HepG2 (cell line): ENCODE results near the gene JAK1. TPM values are rescaled to one million over a fixed set of nuclear protein-coding genes. Genes with fewer than 3 reads are reported as not detected.
A peak's percentile ranks its signal among the peaks of the same experiment; 100 is the strongest.

Experiments
- ATAC-seq: fragments of 200-7000 bp; cut with Tn5 transposase; 3 replicates; pipeline ENCODE4 v1.9.1; 2020; ENCODE audit warnings: mild to moderate bottlenecking, moderate library complexity
- BruUV-seq: library from RNA; stranded (reverse); fragments of 400-500 nt; replicated peaks from 2 replicates; lab custom pipeline; 2021; lab: Mats Ljungman, UMichigan
- CTCF ChIA-PET: fragments of 300-600 bp; formaldehyde crosslinking; extraction: SDS; loops from one replicate; lab custom pipeline; 2021; ENCODE audit warnings: low total read pairs, inconsistent platforms, low intra/inter-chr PET ratio; lab: Yijun Ruan, JAX
- POLR2A ChIA-PET: fragments of 350-600 bp; sonication (Branson Sonifier 250); formaldehyde crosslinking; loops from one replicate; lab custom pipeline; 2020; ENCODE audit warnings: antibody characterized with exemption, inconsistent platforms; lab: Yijun Ruan, JAX
- DNase-seq: peaks from one replicate; pipeline ENCODE4 v3.0.0-alpha.2; 2015; ENCODE audit warnings: low spot score
- FAIRE-seq: peaks from 3 replicates; lab custom pipeline; 2011; peaks lifted over from hg19 to GRCh38; lab: Jason Lieb, UNC
- H2AFZ ChIP-seq: one replicate; pipeline ENCODE4 v1.6.1; 2011; ENCODE audit warnings: low read length, inconsistent platforms
- H3K27ac ChIP-seq: fragments of 300-600 bp; 3 replicates; pipeline ENCODE4 v1.8.0; 2011; ENCODE audit warnings: mixed run types, mild to moderate bottlenecking, mixed read lengths, low read length, inconsistent platforms; ENCODE audit not compliant: insufficient read depth; ENCODE audit errors: extremely low read length
- H3K27me3 ChIP-seq, 2 experiments: fragments of 200-600 bp in 1 of 2; 2 replicates in 1 of 2; 3 replicates in 1 of 2; pipeline versions ENCODE4 v1.6.0 to v1.8.0; 2011; ENCODE audit warnings: low read length in 2 of 2, mild to moderate bottlenecking in 2 of 2, moderate library complexity in 2 of 2, inconsistent platforms in 1 of 2; ENCODE audit not compliant: insufficient read depth in 2 of 2, control insufficient read depth in 1 of 2
- H3K36me3 ChIP-seq, 2 experiments: fragments of 200-600 bp in 1 of 2; replicated peaks in 1 of 2; 2 replicates in 1 of 2; 3 replicates in 1 of 2; pipeline versions ENCODE4 v1.5.1 to v1.8.0; 2011; ENCODE audit warnings: low read length in 2 of 2, inconsistent platforms in 1 of 2; ENCODE audit not compliant: insufficient read depth in 2 of 2, control insufficient read depth in 1 of 2
- H3K4me1 ChIP-seq: 2 replicates; pipeline ENCODE4 v1.5.1; 2012; ENCODE audit warnings: low read length, inconsistent platforms; ENCODE audit not compliant: insufficient read depth
- H3K4me2 ChIP-seq: 2 replicates; pipeline ENCODE4 v1.6.0; 2011; ENCODE audit warnings: low read depth, low read length, inconsistent platforms
- H3K4me3 ChIP-seq, 3 experiments: fragments of 200-600 bp in 1 of 3; sonication (generic), shearing (Covaris generic) in 1 of 3; replicated peaks in 1 of 3; 2 replicates each; pipeline ENCODE4 v1.5.1; 2011 to 2016; ENCODE audit warnings: low read length in 3 of 3, inconsistent platforms in 2 of 3, low read depth in 2 of 3, mild to moderate bottlenecking in 2 of 3, control low read depth in 1 of 3, mixed read lengths in 1 of 3; ENCODE audit not compliant: insufficient read depth in 1 of 3
- H3K79me2 ChIP-seq: one replicate; pipeline ENCODE4 v1.6.1; 2011; ENCODE audit warnings: low read length, inconsistent platforms; ENCODE audit not compliant: insufficient read depth
- H3K9ac ChIP-seq: 2 replicates; pipeline ENCODE4 v1.6.0; 2011; ENCODE audit warnings: mild to moderate bottlenecking, low read depth, low read length, inconsistent platforms; ENCODE audit not compliant: insufficient read depth
- H3K9me3 ChIP-seq: 2 replicates; pipeline ENCODE4 v1.5.1; 2012; ENCODE audit warnings: mild to moderate bottlenecking, low read length
- H4K20me1 ChIP-seq: 2 replicates; pipeline ENCODE4 v1.6.0; 2011; ENCODE audit warnings: inconsistent platforms, mild to moderate bottlenecking, low read length, moderate library complexity; ENCODE audit not compliant: insufficient read depth
- CBX2 ChIP-seq, 2 experiments: fragments of 200-600 bp in 1 of 2; sonication (generic); formaldehyde crosslinking in 1 of 2; IDR thresholded peaks; 2 replicates each; pipeline versions ENCODE4 v1.7.0 to v1.8.1; 2018 to 2022; ENCODE audit warnings: low read depth in 2 of 2, low read length in 1 of 2, mild to moderate bottlenecking in 1 of 2, missing genetic modification reagents in 1 of 2
- HNF4G ChIP-seq, 2 experiments: sonication (generic) in 1 of 2; formaldehyde crosslinking in 1 of 2; IDR thresholded peaks; 2 replicates each; pipeline versions ENCODE4 v1.4.0 to v1.6.1; 2011 to 2020; ENCODE audit warnings: borderline replicate concordance in 2 of 2, low read depth in 2 of 2, mild to moderate bottlenecking in 2 of 2, low read length in 1 of 2, missing genetic modification reagents in 1 of 2, moderate library complexity in 1 of 2
- JUND ChIP-seq: sonication (generic); formaldehyde crosslinking; IDR thresholded peaks from 2 replicates; pipeline ENCODE4 v1.8.0; 2022; ENCODE audit warnings: mild to moderate bottlenecking, missing genetic modification reagents
- U2AF2 ChIP-seq: fragments of 200-400 bp; formaldehyde crosslinking; IDR thresholded peaks from 2 replicates; pipeline ENCODE4 v1.6.1; 2017; ENCODE audit warnings: low read depth, mild to moderate bottlenecking, low read length
- ZNF234 ChIP-seq: sonication (generic); formaldehyde crosslinking; conservative IDR thresholded peaks from 2 replicates; pipeline ENCODE4 v1.5.1; 2020; ENCODE audit warnings: mild to moderate bottlenecking, missing genetic modification reagents
- WGBS: methylation state at CpG from one replicate; pipeline ENCODE4 v1.1.6; 2017; ENCODE audit warnings: low lambda C conversion rate; 5-methylcytosine and 5-hydroxymethylcytosine counted together
- in situ Hi-C: cut with HindIII; loops from 2 replicates; pipeline ENCODE4 v1.10.0; 2017; ENCODE audit warnings: low pct_unique_long_range_greater_than_20kb; ENCODE audit not compliant: extremely low pct_ligation_motif_present
- intact Hi-C: fragments of 100-400 bp; cut with micrococcal nuclease; formaldehyde crosslinking; loops from one replicate; pipeline ENCODE4 v1.10.0; 2022; ENCODE audit not compliant: unreplicated experiment
- polyA plus RNA-seq, 8 experiments: library from polyadenylated mRNA; depleted of rRNA in 3 of 8; stranded (reverse) in 7 of 8; unstranded in 1 of 8; fragments of >200 nt; fragmentation: Illumina TruSeq in 4 of 8; extraction: Trizol in 4 of 8; gene quantifications; 2 replicates each; pipeline versions ENCODE4 v1.2.1 to v1.2.3, GENCODE V29; 2011 to 2016; ENCODE audit warnings: low read depth in 4 of 8, missing spikeins in 1 of 8, mixed read lengths in 1 of 8; ENCODE audit not compliant: insufficient read depth in 1 of 8
- total RNA-seq, 5 experiments: library from RNA; depleted of rRNA; stranded (reverse); fragments of >200 nt; fragmentation: Illumina TruSeq; extraction: Trizol; gene quantifications; 2 replicates each; pipeline ENCODE4 v1.2.3, GENCODE V29; 2016; ENCODE audit warnings: low read depth in 1 of 5
- TF ChIP-seq, protein P1 (sequence below): IDR thresholded peaks from 2 replicates; pipeline ENCODE4 v1.6.1; 2016; ENCODE audit warnings: missing genetic modification reagents, missing compliant biosample characterization
- TF ChIP-seq, protein P2 (sequence below): sonication (generic); formaldehyde crosslinking; IDR thresholded peaks from 2 replicates; pipeline ENCODE4 v1.9.0; 2021; ENCODE audit warnings: mild to moderate bottlenecking, missing genetic modification reagents
- TF ChIP-seq, protein P3 (sequence below), 2 experiments: fragments of 450-650 bp in 1 of 2; sonication (generic) in 1 of 2; formaldehyde crosslinking; IDR thresholded peaks; 2 replicates each; pipeline versions ENCODE4 v1.5.0 to v1.8.0; 2020 to 2022; ENCODE audit warnings: mild to moderate bottlenecking in 1 of 2, missing genetic modification reagents in 1 of 2
- TF ChIP-seq, protein P4 (sequence below): sonication (generic); formaldehyde crosslinking; IDR thresholded peaks from 2 replicates; pipeline ENCODE4 v1.4.0; 2020; ENCODE audit warnings: mild to moderate bottlenecking, low read depth, missing genetic modification reagents
- TF ChIP-seq, protein P5 (sequence below): sonication (generic); formaldehyde crosslinking; IDR thresholded peaks from 2 replicates; pipeline ENCODE4 v1.8.0; 2022; ENCODE audit warnings: missing genetic modification reagents, mild to moderate bottlenecking, moderate library complexity, borderline replicate concordance

JAK1 gene
- total and polyA plus RNA-seq, 2 of the 13 experiments (the other 11 are each of a cell fraction or from before 2014, with no cell fraction given), result 23.9 to 42.4 TPM

DNA sequence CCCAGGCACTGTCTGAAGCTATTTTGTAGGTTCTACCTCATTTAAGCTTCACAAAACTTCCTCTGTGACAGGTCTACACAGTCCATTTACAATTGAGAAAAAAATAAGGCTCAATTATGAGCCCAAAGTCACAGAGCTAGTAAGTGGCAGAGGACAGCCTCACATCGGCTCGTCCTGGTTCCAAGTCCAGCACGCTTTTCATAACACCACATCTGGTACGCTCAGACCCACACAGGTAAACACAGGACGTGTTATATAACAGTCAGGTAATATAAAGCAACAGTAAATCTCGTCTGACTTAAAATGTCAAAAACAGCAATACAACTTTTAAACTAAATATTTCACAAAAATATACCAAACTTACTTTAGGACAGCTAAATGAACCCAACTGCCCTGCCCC is 13.1 kb downstream of the JAK1 start:
- in situ Hi-C loops, result no loop called here
- ATAC-seq, result peak; percentile 78
- CTCF ChIA-PET, result no interaction called here
- TF ChIP-seq, protein P1, sequence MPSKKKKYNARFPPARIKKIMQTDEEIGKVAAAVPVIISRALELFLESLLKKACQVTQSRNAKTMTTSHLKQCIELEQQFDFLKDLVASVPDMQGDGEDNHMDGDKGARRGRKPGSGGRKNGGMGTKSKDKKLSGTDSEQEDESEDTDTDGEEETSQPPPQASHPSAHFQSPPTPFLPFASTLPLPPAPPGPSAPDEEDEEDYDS (CRISPR knock-in tag), result no peak
- no peak for TF ChIP-seq HNF4G (IDR thresholded peaks at IDR 0.05; ENCODE audit: borderline replicate concordance, low read depth, low read length)
- TF ChIP-seq HNF4G (CRISPR knock-in tag; IDR thresholded peaks at IDR 0.05; ENCODE audit: borderline replicate concordance, low read depth), result peak; percentile 21; the same call in 1 of the 2 replicates
- no peak for TF ChIP-seq ZNF234
- TF ChIP-seq U2AF2, result no peak
- TF ChIP-seq, protein P2, sequence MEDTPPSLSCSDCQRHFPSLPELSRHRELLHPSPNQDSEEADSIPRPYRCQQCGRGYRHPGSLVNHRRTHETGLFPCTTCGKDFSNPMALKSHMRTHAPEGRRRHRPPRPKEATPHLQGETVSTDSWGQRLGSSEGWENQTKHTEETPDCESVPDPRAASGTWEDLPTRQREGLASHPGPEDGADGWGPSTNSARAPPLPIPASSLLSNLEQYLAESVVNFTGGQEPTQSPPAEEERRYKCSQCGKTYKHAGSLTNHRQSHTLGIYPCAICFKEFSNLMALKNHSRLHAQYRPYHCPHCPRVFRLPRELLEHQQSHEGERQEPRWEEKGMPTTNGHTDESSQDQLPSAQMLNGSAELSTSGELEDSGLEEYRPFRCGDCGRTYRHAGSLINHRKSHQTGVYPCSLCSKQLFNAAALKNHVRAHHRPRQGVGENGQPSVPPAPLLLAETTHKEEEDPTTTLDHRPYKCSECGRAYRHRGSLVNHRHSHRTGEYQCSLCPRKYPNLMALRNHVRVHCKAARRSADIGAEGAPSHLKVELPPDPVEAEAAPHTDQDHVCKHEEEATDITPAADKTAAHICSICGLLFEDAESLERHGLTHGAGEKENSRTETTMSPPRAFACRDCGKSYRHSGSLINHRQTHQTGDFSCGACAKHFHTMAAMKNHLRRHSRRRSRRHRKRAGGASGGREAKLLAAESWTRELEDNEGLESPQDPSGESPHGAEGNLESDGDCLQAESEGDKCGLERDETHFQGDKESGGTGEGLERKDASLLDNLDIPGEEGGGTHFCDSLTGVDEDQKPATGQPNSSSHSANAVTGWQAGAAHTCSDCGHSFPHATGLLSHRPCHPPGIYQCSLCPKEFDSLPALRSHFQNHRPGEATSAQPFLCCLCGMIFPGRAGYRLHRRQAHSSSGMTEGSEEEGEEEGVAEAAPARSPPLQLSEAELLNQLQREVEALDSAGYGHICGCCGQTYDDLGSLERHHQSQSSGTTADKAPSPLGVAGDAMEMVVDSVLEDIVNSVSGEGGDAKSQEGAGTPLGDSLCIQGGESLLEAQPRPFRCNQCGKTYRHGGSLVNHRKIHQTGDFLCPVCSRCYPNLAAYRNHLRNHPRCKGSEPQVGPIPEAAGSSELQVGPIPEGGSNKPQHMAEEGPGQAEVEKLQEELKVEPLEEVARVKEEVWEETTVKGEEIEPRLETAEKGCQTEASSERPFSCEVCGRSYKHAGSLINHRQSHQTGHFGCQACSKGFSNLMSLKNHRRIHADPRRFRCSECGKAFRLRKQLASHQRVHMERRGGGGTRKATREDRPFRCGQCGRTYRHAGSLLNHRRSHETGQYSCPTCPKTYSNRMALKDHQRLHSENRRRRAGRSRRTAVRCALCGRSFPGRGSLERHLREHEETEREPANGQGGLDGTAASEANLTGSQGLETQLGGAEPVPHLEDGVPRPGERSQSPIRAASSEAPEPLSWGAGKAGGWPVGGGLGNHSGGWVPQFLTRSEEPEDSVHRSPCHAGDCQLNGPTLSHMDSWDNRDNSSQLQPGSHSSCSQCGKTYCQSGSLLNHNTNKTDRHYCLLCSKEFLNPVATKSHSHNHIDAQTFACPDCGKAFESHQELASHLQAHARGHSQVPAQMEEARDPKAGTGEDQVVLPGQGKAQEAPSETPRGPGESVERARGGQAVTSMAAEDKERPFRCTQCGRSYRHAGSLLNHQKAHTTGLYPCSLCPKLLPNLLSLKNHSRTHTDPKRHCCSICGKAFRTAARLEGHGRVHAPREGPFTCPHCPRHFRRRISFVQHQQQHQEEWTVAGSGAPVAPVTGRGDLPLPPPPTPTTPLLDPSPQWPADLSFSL (CRISPR knock-in tag), result 0 out of 2 replicates have a peak, but pooled peaks have one; percentile 40
- TF ChIP-seq JUND (CRISPR knock-in tag), result no peak
- TF ChIP-seq, protein P3, sequence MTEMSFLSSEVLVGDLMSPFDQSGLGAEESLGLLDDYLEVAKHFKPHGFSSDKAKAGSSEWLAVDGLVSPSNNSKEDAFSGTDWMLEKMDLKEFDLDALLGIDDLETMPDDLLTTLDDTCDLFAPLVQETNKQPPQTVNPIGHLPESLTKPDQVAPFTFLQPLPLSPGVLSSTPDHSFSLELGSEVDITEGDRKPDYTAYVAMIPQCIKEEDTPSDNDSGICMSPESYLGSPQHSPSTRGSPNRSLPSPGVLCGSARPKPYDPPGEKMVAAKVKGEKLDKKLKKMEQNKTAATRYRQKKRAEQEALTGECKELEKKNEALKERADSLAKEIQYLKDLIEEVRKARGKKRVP (CRISPR knock-in tag; IDR thresholded peaks at IDR 0.05), result no peak
- TF ChIP-seq, protein P4, sequence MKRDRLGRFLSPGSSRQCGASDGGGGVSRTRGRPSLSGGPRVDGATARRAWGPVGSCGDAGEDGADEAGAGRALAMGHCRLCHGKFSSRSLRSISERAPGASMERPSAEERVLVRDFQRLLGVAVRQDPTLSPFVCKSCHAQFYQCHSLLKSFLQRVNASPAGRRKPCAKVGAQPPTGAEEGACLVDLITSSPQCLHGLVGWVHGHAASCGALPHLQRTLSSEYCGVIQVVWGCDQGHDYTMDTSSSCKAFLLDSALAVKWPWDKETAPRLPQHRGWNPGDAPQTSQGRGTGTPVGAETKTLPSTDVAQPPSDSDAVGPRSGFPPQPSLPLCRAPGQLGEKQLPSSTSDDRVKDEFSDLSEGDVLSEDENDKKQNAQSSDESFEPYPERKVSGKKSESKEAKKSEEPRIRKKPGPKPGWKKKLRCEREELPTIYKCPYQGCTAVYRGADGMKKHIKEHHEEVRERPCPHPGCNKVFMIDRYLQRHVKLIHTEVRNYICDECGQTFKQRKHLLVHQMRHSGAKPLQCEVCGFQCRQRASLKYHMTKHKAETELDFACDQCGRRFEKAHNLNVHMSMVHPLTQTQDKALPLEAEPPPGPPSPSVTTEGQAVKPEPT (CRISPR knock-in tag), result no peak
- no peak for TF ChIP-seq CBX2 (IDR thresholded peaks at IDR 0.05; ENCODE audit: low read depth, low read length)
- TF ChIP-seq CBX2 (CRISPR knock-in tag; IDR thresholded peaks at IDR 0.05; ENCODE audit: low read depth), result no peak
- TF ChIP-seq, protein P5, sequence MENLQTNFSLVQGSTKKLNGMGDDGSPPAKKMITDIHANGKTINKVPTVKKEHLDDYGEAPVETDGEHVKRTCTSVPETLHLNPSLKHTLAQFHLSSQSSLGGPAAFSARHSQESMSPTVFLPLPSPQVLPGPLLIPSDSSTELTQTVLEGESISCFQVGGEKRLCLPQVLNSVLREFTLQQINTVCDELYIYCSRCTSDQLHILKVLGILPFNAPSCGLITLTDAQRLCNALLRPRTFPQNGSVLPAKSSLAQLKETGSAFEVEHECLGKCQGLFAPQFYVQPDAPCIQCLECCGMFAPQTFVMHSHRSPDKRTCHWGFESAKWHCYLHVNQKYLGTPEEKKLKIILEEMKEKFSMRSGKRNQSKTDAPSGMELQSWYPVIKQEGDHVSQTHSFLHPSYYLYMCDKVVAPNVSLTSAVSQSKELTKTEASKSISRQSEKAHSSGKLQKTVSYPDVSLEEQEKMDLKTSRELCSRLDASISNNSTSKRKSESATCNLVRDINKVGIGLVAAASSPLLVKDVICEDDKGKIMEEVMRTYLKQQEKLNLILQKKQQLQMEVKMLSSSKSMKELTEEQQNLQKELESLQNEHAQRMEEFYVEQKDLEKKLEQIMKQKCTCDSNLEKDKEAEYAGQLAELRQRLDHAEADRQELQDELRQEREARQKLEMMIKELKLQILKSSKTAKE, result no peak

More for the DNA sequence above, 13.1 kb downstream of the JAK1 start:
- intact Hi-C loops, result no loop called here
- DNase-seq (peak; percentile 33), FAIRE-seq (peak; percentile 39)
- Histone ChIP-seq H3K79me2 (peaks cover 80% of the 10 kb centered on the region), H4K20me1 (no peaks in the 10 kb centered on the region; the same call in 1 of the 2 replicates), H3K36me3 (no peaks in the 10 kb centered on the region), H3K27ac (peak overlapping the region; percentile 47), H3K4me3 (no peak overlapping the region; a peak in 1 of 6 replicates), H3K4me1 (peaks cover 79% of the 10 kb centered on the region), H3K27me3 (no peaks in the 10 kb centered on the region), H3K9ac (no peak overlapping the region), H2AFZ (no peak overlapping the region), H3K9me3 (no peaks in the 10 kb centered on the region), H3K4me2 (peak overlapping the region; percentile 69)
- POLR2A ChIA-PET, result interaction anchor here (1.0 to 1.3 kb wide), 2 partner anchors 12 to 14 kb away, joined by 3 read pairs; partner anchors contain the start of gene JAK1
- no TSS peak for BruUV-seq
- WGBS, result 6% methylated on average over 6 of the region's 6 CpGs
